IMR-90 (cell line): ENCODE data around the gene NEUROD6. TPM values are rescaled to one million over a fixed set of nuclear protein-coding genes. Genes with fewer than 3 reads are reported as not detected.

Experiments used
- ATAC-seq: fragments of 200-7000 bp; cut with Tn5 transposase; 2 replicates; pipeline ENCODE4 v1.9.1; 2020; ENCODE audit warnings: low read depth, mild to moderate bottlenecking, moderate library complexity
- BruUV-seq: library from RNA; stranded (reverse); fragments of 400-500 nt; replicated peaks from 2 replicates; lab custom pipeline; 2021; lab: Mats Ljungman, UMichigan
- CTCF ChIA-PET: fragments of 300-600 bp; formaldehyde crosslinking; extraction: SDS; loops from one replicate; lab custom pipeline; 2021; ENCODE audit warnings: antibody characterized with exemption; lab: Yijun Ruan, JAX
- POLR2A ChIA-PET: fragments of 300-600 bp; sonication (Branson Sonifier 250); formaldehyde crosslinking; loops from one replicate; lab custom pipeline; 2022; ENCODE audit warnings: antibody characterized with exemption; ENCODE audit not compliant: unreplicated experiment; lab: Charles Lee
- DNase-seq: peaks from one replicate; pipeline ENCODE4 v3.0.0; 2013
- H2AFZ ChIP-seq: replicated peaks from 2 replicates; pipeline ENCODE3; 2013; ENCODE audit warnings: low read length, mild to moderate bottlenecking; ENCODE audit not compliant: poor library complexity
- H2AK5ac ChIP-seq: 2 replicates; pipeline ENCODE4 v1.6.1; 2013; ENCODE audit warnings: low read depth, low read length, inconsistent platforms
- H2AK9ac ChIP-seq: replicated peaks from 2 replicates; pipeline ENCODE3; 2013; ENCODE audit warnings: mild to moderate bottlenecking, low read depth, low read length, moderate library complexity; ENCODE audit not compliant: poor library complexity
- H2BK120ac ChIP-seq: 2 replicates; pipeline ENCODE4 v1.6.1; 2013; ENCODE audit warnings: low read depth, low read length, inconsistent platforms
- H2BK15ac ChIP-seq: 3 replicates; pipeline ENCODE4 v1.6.1; 2013; ENCODE audit warnings: low read depth, low read length, inconsistent platforms
- H2BK20ac ChIP-seq: 2 replicates; pipeline ENCODE4 v1.6.1; 2013; ENCODE audit warnings: low read depth, mild to moderate bottlenecking, inconsistent platforms, low read length, moderate library complexity
- H2BK5ac ChIP-seq: 2 replicates; pipeline ENCODE4 v1.6.1; 2013; ENCODE audit warnings: mild to moderate bottlenecking, low read depth, low read length, inconsistent platforms; ENCODE audit not compliant: poor library complexity, severe bottlenecking
- H3K14ac ChIP-seq: replicated peaks from 2 replicates; pipeline ENCODE4 v1.6.1; 2013; ENCODE audit warnings: low read depth, low read length, inconsistent platforms
- H3K18ac ChIP-seq: 2 replicates; pipeline ENCODE4 v1.6.1; 2013; ENCODE audit warnings: low read depth, low read length, control low read depth
- H3K23ac ChIP-seq: 2 replicates; pipeline ENCODE4 v1.6.1; 2013; ENCODE audit warnings: low read depth, low read length, inconsistent platforms
- H3K27ac ChIP-seq: 2 replicates; pipeline ENCODE4 v1.5.1; 2013; ENCODE audit warnings: mild to moderate bottlenecking, control low read depth, low read length; ENCODE audit not compliant: insufficient read depth
- H3K27me3 ChIP-seq: 2 replicates; pipeline ENCODE4 v1.6.1; 2013; ENCODE audit warnings: low read length; ENCODE audit not compliant: control insufficient read depth, insufficient read depth
- H3K36me3 ChIP-seq: 2 replicates; pipeline ENCODE4 v1.6.1; 2013; ENCODE audit warnings: low read length, mixed read lengths; ENCODE audit not compliant: control insufficient read depth, insufficient read depth
- H3K4ac ChIP-seq: 2 replicates; pipeline ENCODE4 v1.6.1; 2013; ENCODE audit warnings: low read depth, low read length, inconsistent platforms
- H3K4me1 ChIP-seq: 2 replicates; pipeline ENCODE4 v1.6.1; 2013; ENCODE audit warnings: low read length, mixed read lengths; ENCODE audit not compliant: control insufficient read depth, insufficient read depth
- H3K4me2 ChIP-seq: 2 replicates; pipeline ENCODE4 v1.6.1; 2013; ENCODE audit warnings: low read depth, mild to moderate bottlenecking, control low read depth, low read length, moderate library complexity
- H3K4me3 ChIP-seq: 2 replicates; pipeline ENCODE4 v1.5.1; 2013; ENCODE audit warnings: low read depth, mild to moderate bottlenecking, control low read depth, low read length, moderate library complexity; ENCODE audit not compliant: insufficient read depth
- H3K56ac ChIP-seq: 2 replicates; pipeline ENCODE4 v1.6.1; 2013; ENCODE audit warnings: low read length, inconsistent platforms; ENCODE audit not compliant: insufficient read depth; ENCODE audit errors: extremely low read depth
- H3K79me1 ChIP-seq, 2 experiments: 2 replicates each; pipeline ENCODE4 v1.6.1; 2013; ENCODE audit warnings: low read length in 2 of 2, inconsistent platforms in 1 of 2, low read depth in 1 of 2
- H3K9ac ChIP-seq: 2 replicates; pipeline ENCODE4 v1.6.1; 2013; ENCODE audit warnings: low read depth, low read length, control low read depth
- H3K9me1 ChIP-seq: 2 replicates; pipeline ENCODE4 v1.6.1; 2013; ENCODE audit warnings: low read length, inconsistent platforms; ENCODE audit not compliant: insufficient read depth
- H3K9me3 ChIP-seq: 2 replicates; pipeline ENCODE4 v1.6.1; 2013; ENCODE audit warnings: low read length; ENCODE audit not compliant: control insufficient read depth, insufficient read depth
- H4K20me1 ChIP-seq: 2 replicates; pipeline ENCODE4 v1.6.1; 2013; ENCODE audit warnings: low read length, inconsistent platforms; ENCODE audit not compliant: insufficient read depth
- H4K5ac ChIP-seq: 2 replicates; pipeline ENCODE4 v1.6.1; 2013; ENCODE audit warnings: mild to moderate bottlenecking, low read depth, low read length, control low read depth
- H4K8ac ChIP-seq, 2 experiments: 2 replicates each; pipeline ENCODE4 v1.6.1; 2013; ENCODE audit warnings: low read depth in 2 of 2, low read length in 2 of 2, control low read depth in 1 of 2, inconsistent platforms in 1 of 2
- H4K91ac ChIP-seq: 2 replicates; pipeline ENCODE4 v1.6.1; 2013; ENCODE audit warnings: low read depth, low read length, inconsistent platforms; ENCODE audit not compliant: insufficient read depth
- BHLHE40 ChIP-seq: fragments of 150-350 bp; IDR thresholded peaks from 2 replicates; pipeline ENCODE4 v1.6.1; 2016; ENCODE audit warnings: mild to moderate bottlenecking, low read depth, low read length
- CEBPB ChIP-seq: IDR thresholded peaks from 2 replicates; pipeline ENCODE4 v1.6.1; 2012; ENCODE audit warnings: low read depth, low read length, improper control_type of control experiment
- CHD1 ChIP-seq: IDR thresholded peaks from 2 replicates; pipeline ENCODE4 v1.6.1; 2012; ENCODE audit warnings: low read depth, low read length, improper control_type of control experiment
- CTCF ChIP-seq: conservative IDR thresholded peaks from 2 replicates; pipeline ENCODE4 v1.5.1; 2012; ENCODE audit warnings: mild to moderate bottlenecking, low read depth, low read length, improper control_type of control experiment
- ELK1 ChIP-seq: fragments of 150-350 bp; IDR thresholded peaks from 2 replicates; pipeline ENCODE4 v1.6.1; 2016; ENCODE audit warnings: low read depth, mild to moderate bottlenecking, low read length, moderate library complexity, borderline replicate concordance
- FOS ChIP-seq: fragments of 150-350 bp; IDR thresholded peaks from 2 replicates; pipeline ENCODE4 v1.6.1; 2016; ENCODE audit warnings: low read depth, low read length
- MAFK ChIP-seq: IDR thresholded peaks from 2 replicates; pipeline ENCODE4 v1.6.1; 2012; ENCODE audit warnings: low read depth, low read length, improper control_type of control experiment
- MAZ ChIP-seq: IDR thresholded peaks from 2 replicates; pipeline ENCODE4 v1.6.1; 2012; ENCODE audit warnings: low read depth, mild to moderate bottlenecking, low read length, improper control_type of control experiment, moderate library complexity, borderline replicate concordance
- MXI1 ChIP-seq: IDR thresholded peaks from 2 replicates; pipeline ENCODE4 v1.6.1; 2012; ENCODE audit warnings: low read depth, mild to moderate bottlenecking, low read length, moderate library complexity, borderline replicate concordance
- NFE2L2 ChIP-seq: fragments of 150-350 bp; IDR thresholded peaks from 2 replicates; pipeline ENCODE4 v1.6.1; 2016; ENCODE audit warnings: low read depth, mild to moderate bottlenecking, low read length
- POLR2A ChIP-seq: IDR thresholded peaks from 2 replicates; pipeline ENCODE4 v1.6.1; 2012; ENCODE audit warnings: mild to moderate bottlenecking, low read depth, low read length
- RAD21 ChIP-seq: IDR thresholded peaks from 2 replicates; pipeline ENCODE4 v1.6.1; 2012; ENCODE audit warnings: low read length, improper control_type of control experiment
- RCOR1 ChIP-seq: IDR thresholded peaks from 2 replicates; pipeline ENCODE4 v1.6.1; 2012; ENCODE audit warnings: mild to moderate bottlenecking, low read length, improper control_type of control experiment; ENCODE audit not compliant: insufficient replicate concordance
- RFX5 ChIP-seq: IDR thresholded peaks from 2 replicates; pipeline ENCODE4 v1.8.0; 2012; ENCODE audit warnings: low read depth, mild to moderate bottlenecking, low read length, moderate library complexity
- SMC3 ChIP-seq: fragments of 150-350 bp; IDR thresholded peaks from 2 replicates; pipeline ENCODE4 v1.6.1; 2016; ENCODE audit warnings: low read depth, mild to moderate bottlenecking, antibody characterized with exemption, low read length, moderate library complexity
- WGBS, 2 experiments: methylation state at CpG; one replicate each; pipeline versions ENCODE4 v1.1.5 to v1.1.7; 2013; ENCODE audit warnings: missing lambda C conversion rate in 2 of 2; ENCODE audit not compliant: insufficient read length in 1 of 2; ENCODE audit errors: extremely low coverage in 2 of 2; 5-methylcytosine and 5-hydroxymethylcytosine counted together
- dilution Hi-C: fragments of 300-500 bp; cut with HindIII; formaldehyde crosslinking; loops from one replicate; pipeline ENCODE4 v1.14.3; 2018; ENCODE audit warnings: low sequenced_read_pairs; ENCODE audit not compliant: unreplicated experiment
- in situ Hi-C: fragments of 300-500 bp; cut with MboI; formaldehyde crosslinking; loops from 3 replicates; pipeline ENCODE4 v1.14.3; 2019; ENCODE audit warnings: low sequenced_read_pairs, inconsistent platforms, mixed read lengths
- intact Hi-C: fragments of 100-400 bp; cut with micrococcal nuclease; formaldehyde crosslinking; loops from 2 replicates; pipeline ENCODE4 v1.10.0; 2022
- polyA plus RNA-seq, 3 experiments: library from polyadenylated mRNA; depleted of rRNA; stranded (reverse); fragments of >200 nt; gene quantifications; 2 replicates each; pipeline ENCODE4 v1.2.3, GENCODE V29; 2012; ENCODE audit warnings: low replicate concordance in 1 of 3
- total RNA-seq: library from RNA; depleted of rRNA; stranded (reverse); fragments of >200 nt; gene quantifications from 2 replicates; pipeline ENCODE4 v1.2.3, GENCODE V29; 2012
- TF ChIP-seq, protein P1 (sequence below): fragments of 150-350 bp; IDR thresholded peaks from 2 replicates; pipeline ENCODE4 v1.6.1; 2017; ENCODE audit warnings: mild to moderate bottlenecking, antibody characterized with exemption, low read length, low read depth

NEUROD6 gene
- total and polyA plus RNA-seq, 2 of the 4 experiments (the other 2 are of a cell fraction), result not detected

- H3K18ac ChIP-seq, result no peak overlapping the region
- ATAC-seq (no peak), DNase-seq (no peak)
- H3K23ac ChIP-seq, result no peak overlapping the region
- no peak overlapping the region for H2AFZ ChIP-seq
- H3K27ac ChIP-seq, result no peak overlapping the region
- H3K4me1 ChIP-seq, result no peaks in the 10 kb centered on the region
- no peak overlapping the region for H3K14ac ChIP-seq
- no peak overlapping the region for H2BK20ac ChIP-seq
- H3K4ac ChIP-seq, result no peak overlapping the region
- no peak overlapping the region for H3K9ac ChIP-seq
- H2BK5ac ChIP-seq, result no peak overlapping the region
- no peak overlapping the region for H3K4me3 ChIP-seq
- H3K27me3 ChIP-seq, result no peaks in the 10 kb centered on the region
- dilution Hi-C loops, result no loop called here
- no peak overlapping the region for H2BK15ac ChIP-seq
- no peak overlapping the region for H2BK120ac ChIP-seq
- no peak overlapping the region for H3K4me2 ChIP-seq
- H4K20me1 ChIP-seq, result no peaks in the 10 kb centered on the region
- H3K79me1 ChIP-seq, result no peaks in the 10 kb centered on the region
- intact Hi-C loops, result no loop called here
- no peaks in the 10 kb centered on the region for H3K9me3 ChIP-seq
- no peak overlapping the region for H3K56ac ChIP-seq
- TF ChIP-seq NFE2L2 (no peak), BHLHE40 (no peak), MXI1 (no peak), ELK1 (no peak), CEBPB (no peak), SMC3 (no peak), POLR2A (no peak), MAZ (no peak), RAD21 (no peak), CTCF (no peak), CHD1 (no peak), RFX5 (no peak), MAFK (no peak), RCOR1 (no peak), FOS (no peak)
- TF ChIP-seq, protein P1, sequence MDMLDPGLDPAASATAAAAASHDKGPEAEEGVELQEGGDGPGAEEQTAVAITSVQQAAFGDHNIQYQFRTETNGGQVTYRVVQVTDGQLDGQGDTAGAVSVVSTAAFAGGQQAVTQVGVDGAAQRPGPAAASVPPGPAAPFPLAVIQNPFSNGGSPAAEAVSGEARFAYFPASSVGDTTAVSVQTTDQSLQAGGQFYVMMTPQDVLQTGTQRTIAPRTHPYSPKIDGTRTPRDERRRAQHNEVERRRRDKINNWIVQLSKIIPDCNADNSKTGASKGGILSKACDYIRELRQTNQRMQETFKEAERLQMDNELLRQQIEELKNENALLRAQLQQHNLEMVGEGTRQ, result no peak
- in situ Hi-C loops, result no loop called here
- WGBS, 2 experiments, result no CpG with 5 or more reads among the region's 3 CpGs
- H3K9me1 ChIP-seq, result no peaks in the 10 kb centered on the region
- CTCF ChIA-PET, result no interaction called here
- POLR2A ChIA-PET, result no interaction called here
- H4K8ac ChIP-seq, result no peak overlapping the region
- no peak overlapping the region for H4K5ac ChIP-seq
- no peak overlapping the region for H2AK9ac ChIP-seq
- no peak overlapping the region for H4K91ac ChIP-seq
- no peak overlapping the region for H2AK5ac ChIP-seq
- H3K36me3 ChIP-seq, result no peaks in the 10 kb centered on the region
- no TSS peak for BruUV-seq
These were observed 3.2 kb upstream of the NEUROD6 start for GRCh38 chr7:31343516-31344305.
